HG03060 (cell line): Measurements from ENCODE around the gene VPS25.
"Not testable (repeated sequence)": the region's sequence is repeated elsewhere in the genome, so short reads cannot be mapped to it uniquely, and the experiment has no call there.

Experiments
- ATAC-seq: cut with Tn5 transposase; IDR thresholded peaks from one replicate; pipeline ENCODE4 v1.9.1; 2021; ENCODE audit warnings: low read depth, moderate number of reproducible peaks; ENCODE audit not compliant: unreplicated experiment

VPS25 gene

GRCh38 chr17:42773290-42774035 is at the start of gene VPS25:
VPS25 (plus strand) TSS chr17:42773449; CDS start chr17:42773476, 27 bp downstream.
- no peak for ATAC-seq

DNA sequence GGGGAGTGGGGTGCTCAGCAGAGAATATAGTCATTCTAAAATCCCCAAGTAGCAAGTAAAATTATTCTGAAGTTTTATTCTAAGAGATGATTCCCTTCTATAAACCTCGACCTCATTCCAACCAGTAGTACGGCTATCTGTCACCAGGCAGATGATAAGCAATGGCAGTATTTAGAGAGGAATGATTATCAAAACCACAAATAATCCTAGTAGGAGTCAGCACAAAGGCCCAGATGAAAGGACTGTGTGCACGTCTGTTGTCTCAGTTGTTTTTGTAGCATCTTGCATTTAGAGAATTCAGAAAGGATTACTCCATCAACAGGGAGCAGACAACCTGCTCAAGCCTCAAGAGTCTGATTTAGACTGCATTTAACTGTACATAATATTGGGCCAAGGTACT is 49.6 kb upstream of the VPS25 start:
- no peak for ATAC-seq

GRCh38 chr17:42725143-42725542 is 48.1 kb upstream of the VPS25 start:
- ATAC-seq: no peak

- no peak for ATAC-seq
Measured at GRCh38 chr17:42740699-42741098, 32.5 kb upstream of the VPS25 start.

- ATAC-seq: not testable (repeated sequence)
Measured at GRCh38 chr17:42742916-42743315, 30.3 kb upstream of the VPS25 start.

DNA sequence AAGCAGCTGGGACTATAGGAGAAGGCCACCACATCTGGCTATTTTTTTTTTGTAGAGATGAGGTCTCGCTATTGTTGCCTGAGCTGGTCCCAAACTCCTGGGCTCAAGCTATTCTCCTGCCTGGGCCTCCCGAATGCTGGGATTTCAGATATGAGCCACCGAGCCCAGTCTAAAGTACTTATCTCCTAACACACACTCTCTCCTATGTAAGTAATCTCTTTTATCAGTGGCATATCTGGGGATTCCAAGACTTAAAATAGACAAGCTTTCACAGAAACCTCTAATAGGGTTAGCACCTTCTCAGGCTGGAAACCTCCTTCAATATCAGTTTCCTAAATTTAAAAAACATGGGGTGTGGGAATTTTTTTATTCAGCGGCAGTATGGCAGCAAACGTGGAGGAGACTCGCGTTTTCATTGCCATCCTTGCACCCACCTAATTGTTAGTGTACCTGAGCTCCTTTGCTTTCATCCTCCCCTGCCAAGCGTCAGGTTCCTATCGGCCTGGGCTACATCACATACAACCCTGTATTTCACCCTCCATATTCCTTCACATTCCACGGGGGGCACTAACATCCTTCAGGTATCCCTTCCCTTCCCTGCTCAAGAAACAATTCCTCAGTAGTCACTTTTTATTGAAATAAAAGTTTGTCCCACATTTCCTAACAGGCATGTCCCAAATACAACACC is 29.5 kb upstream of the VPS25 start:
- ATAC-seq: no peak

DNA sequence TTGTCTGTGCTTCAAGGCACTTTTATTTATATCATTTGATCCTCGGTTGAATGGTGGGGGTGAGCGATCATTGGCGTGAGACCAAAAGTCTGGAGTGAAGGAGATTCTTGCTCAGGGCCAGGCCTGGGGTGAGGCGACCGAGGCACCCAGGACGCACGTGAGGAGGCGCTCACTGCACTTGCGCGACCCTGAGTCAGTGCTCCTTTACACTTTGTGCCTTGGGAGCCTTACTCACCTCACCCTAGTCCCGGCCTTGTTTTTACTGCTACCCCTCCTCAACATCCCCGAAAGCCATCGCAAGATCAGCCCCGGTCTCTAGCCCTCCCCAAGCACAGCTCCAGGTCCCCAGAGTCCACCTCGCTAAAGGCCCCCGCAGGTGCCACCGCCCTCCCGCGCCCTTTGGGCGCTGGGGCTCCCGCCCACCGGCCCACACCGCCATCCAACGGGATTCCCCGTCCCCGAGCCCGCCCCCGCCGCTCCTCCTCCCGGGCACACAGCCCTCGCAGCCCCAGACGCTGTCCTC is 28.9 kb upstream of the VPS25 start:
- ATAC-seq: no peak

GRCh38 chr17:42744806-42745617 is 28.2 kb upstream of the VPS25 start, which contains the start of gene EZH1:
EZH1 (minus strand) TSS chr17:42745040; CDS start chr17:42728941, 16,099 bp downstream.
- no peak for ATAC-seq

DNA sequence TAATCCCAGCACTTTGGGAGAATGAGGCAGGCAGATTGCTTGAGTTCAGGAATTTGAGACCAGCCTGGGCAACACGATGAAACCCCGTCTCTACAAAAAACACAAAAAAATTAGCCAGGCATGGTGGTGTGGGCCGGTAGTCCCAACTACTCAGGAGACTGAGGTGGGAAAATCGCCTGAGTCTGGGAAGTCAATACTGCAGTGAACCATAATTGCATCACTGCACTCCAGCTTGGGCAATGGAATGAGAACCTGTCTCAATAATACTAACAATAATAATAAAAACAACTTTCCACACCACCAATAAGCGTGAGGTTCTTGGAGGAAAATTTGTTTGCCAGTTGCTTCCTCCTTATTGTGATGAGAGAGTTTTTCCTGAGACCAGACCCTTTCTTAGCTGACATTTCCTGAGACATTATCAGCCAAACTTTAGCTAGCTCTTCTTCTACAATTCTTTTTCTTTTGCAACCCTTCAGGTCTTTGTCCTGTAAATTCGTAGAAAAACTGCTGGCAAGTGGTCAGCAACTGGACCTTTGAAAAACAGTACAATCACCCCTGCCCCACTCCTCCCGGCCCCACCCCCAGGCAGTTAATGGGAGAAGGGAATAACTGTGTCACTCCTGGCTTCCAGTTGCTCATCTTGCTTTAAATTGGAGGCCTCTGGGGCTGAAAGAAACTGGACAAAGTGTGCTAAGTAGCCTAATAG is 24.9 kb upstream of the VPS25 start:
- no peak for ATAC-seq

DNA sequence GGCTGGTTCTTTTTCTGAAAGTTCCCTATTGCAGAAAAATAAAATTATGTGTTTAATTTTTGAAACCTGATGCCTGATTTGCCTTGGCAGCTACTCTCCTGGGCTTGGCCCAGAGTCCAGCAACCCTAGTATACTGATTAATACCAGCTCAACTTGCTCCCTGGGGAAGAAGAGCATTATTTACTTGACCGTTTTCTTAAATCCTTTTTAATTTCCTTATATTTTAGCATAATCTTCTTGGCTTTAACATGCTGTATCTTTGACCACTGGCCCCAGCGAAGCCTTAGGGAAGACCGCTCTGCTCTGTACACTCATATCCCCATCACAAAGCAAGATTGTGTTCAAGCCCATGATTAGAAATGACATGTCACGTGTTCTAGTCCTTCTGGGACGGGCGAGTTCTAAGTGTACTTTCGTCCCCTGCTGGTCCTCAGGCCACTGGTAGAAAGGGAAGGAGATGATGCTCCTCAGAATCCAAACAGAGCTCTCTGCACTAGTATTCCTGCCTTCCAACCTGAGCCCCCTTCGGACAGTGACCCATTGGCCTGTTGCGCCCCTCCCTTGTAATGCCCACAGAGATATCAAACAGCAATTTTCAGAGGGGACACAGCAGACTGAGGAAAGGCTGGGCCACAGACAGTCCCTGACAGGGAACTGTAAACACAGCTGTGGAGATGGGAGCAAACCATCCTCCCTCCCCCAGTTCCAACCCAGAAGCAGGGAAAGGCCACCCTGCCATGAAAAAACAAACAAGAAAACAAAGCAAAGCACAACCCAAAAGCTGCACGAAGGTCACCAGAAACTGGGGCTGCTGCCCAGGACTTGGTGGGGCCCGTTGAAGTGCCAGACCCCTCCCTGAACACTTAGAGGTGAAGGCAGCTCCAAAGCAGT is 24.1 kb upstream of the VPS25 start:
- no peak for ATAC-seq

- no peak for ATAC-seq
Measured at GRCh38 chr17:42750739-42751344, 22.4 kb upstream of the VPS25 start.

DNA sequence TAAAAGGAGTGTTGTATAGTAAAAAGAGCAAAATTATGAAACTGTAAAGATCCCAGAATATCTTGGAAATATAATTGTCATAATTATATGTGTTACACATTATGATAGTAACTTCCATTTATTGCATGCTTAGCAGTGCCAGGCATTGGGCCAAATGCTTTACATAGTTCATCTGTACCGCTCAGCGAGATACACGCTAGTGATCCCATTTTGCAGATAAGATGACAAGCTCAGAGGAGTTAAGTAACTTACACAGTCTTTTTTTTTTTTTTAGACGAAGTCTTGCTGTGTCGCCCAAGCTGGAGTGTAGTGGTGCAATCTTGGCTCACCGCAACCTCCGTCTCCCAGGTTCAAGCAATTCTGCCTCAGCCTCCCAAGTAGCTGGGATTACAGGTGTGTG is 21.6 kb upstream of the VPS25 start:
- no peak for ATAC-seq

GRCh38 chr17:42754782-42755181 is 18.5 kb upstream of the VPS25 start:
- ATAC-seq: no peak

DNA sequence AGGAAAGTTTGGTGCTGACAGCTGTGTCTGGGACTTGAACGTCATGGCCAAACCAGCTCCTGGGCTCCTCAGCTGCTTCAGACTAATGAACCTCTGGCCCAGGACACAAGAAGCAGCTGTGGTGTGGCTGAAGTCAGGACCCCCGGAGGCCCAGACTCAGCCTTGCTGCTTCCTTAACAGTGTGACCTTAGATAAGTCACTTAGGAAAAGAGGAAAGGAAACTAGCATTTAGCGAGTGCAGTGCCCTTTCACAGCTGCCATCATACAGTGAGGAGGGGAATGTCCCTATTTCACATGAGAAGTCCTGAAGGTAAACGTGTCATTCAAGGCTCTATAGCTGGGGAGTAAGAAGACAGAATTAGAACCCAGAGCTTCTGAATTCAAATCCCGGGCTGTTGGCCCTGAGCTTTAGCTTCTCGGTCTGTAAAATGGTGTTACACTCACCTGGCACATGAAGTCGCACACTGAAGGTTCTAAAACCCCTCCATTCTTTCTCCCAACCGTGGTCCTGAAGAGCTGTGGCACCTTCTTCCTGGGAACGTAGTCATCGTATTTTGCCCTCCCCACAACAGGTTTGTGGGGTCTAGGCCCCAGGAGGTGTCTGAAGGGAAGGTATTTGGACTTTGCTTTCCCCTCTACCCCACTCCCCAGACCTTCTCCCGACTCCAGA is 13.1 kb upstream of the VPS25 start:
- no peak for ATAC-seq

- no peak for ATAC-seq
Measured at GRCh38 chr17:42760652-42761581, 12.3 kb upstream of the VPS25 start, which contains the start of gene RAMP2. RAMP2 (plus strand) TSS chr17:42761227; CDS start chr17:42761262, 35 bp downstream.

GRCh38 chr17:42761638-42762037 is 11.6 kb upstream of the VPS25 start:
- ATAC-seq: no peak

- no peak for ATAC-seq
Measured at GRCh38 chr17:42766124-42766523, 7.1 kb upstream of the VPS25 start.
